HEK293T (cell line): Measurements from ENCODE around the gene HOXB4.

Experiments
- CTCF ChIA-PET: fragments of 350-600 bp; formaldehyde crosslinking; extraction: SDS; loops from one replicate; lab custom pipeline; 2021; ENCODE audit warnings: antibody characterized with exemption, inconsistent platforms; lab: Yijun Ruan, JAX
- POLR2A ChIA-PET: fragments of 350-600 bp; formaldehyde crosslinking; extraction: SDS; loops from one replicate; lab custom pipeline; 2020; ENCODE audit warnings: antibody characterized with exemption, inconsistent platforms; lab: Yijun Ruan, JAX
- DNase-seq: peaks from one replicate; pipeline ENCODE4 v3.0.0; 2012; ENCODE audit warnings: mixed read lengths; ENCODE audit errors: extremely low spot score
- ARNT ChIP-seq: fragments of 450-650 bp; IDR thresholded peaks from 2 replicates; pipeline ENCODE4 v1.6.1; 2017; ENCODE audit warnings: mild to moderate bottlenecking
- BHLHE40 ChIP-seq: fragments of 450-650 bp; IDR thresholded peaks from 2 replicates; pipeline ENCODE4 v1.6.1; 2016; ENCODE audit warnings: mild to moderate bottlenecking, moderate library complexity, borderline replicate concordance
- CTBP1 ChIP-seq: fragments of 450-650 bp; IDR thresholded peaks from 2 replicates; pipeline ENCODE4 v1.6.1; 2016; ENCODE audit warnings: borderline replicate concordance
- ELF4 ChIP-seq: fragments of 450-650 bp; IDR thresholded peaks from 2 replicates; pipeline ENCODE4 v1.6.1; 2017; ENCODE audit warnings: antibody characterized with exemption
- FOXA1 ChIP-seq: fragments of 450-650 bp; IDR thresholded peaks from 2 replicates; pipeline ENCODE4 v1.6.1; 2016; ENCODE audit warnings: mild to moderate bottlenecking
- FOXK2 ChIP-seq: fragments of 450-650 bp; IDR thresholded peaks from 2 replicates; pipeline ENCODE4 v1.6.1; 2016; ENCODE audit warnings: mild to moderate bottlenecking
- FOXM1 ChIP-seq: fragments of 450-650 bp; IDR thresholded peaks from 2 replicates; pipeline ENCODE4 v1.6.1; 2017; ENCODE audit warnings: mild to moderate bottlenecking, borderline replicate concordance
- HDGF ChIP-seq: fragments of 450-650 bp; IDR thresholded peaks from 2 replicates; pipeline ENCODE4 v1.6.1; 2017; ENCODE audit warnings: antibody characterized with exemption, borderline replicate concordance
- L3MBTL2 ChIP-seq: fragments of 450-650 bp; conservative IDR thresholded peaks from 2 replicates; pipeline ENCODE4 v1.6.1; 2016; ENCODE audit warnings: mild to moderate bottlenecking
- LEF1 ChIP-seq: fragments of 450-650 bp; IDR thresholded peaks from 2 replicates; pipeline ENCODE4 v1.6.1; 2017; ENCODE audit warnings: mild to moderate bottlenecking, borderline replicate concordance
- NFRKB ChIP-seq: fragments of 450-650 bp; IDR thresholded peaks from 2 replicates; pipeline ENCODE4 v1.6.1; 2016; ENCODE audit warnings: mild to moderate bottlenecking, moderate library complexity
- SP1 ChIP-seq: fragments of 450-650 bp; IDR thresholded peaks from 2 replicates; pipeline ENCODE4 v1.6.1; 2017
- SUZ12 ChIP-seq: fragments of 450-650 bp; IDR thresholded peaks from 2 replicates; pipeline ENCODE4 v1.6.1; 2016; ENCODE audit warnings: mild to moderate bottlenecking
- TARDBP ChIP-seq: fragments of 450-650 bp; IDR thresholded peaks from 2 replicates; pipeline ENCODE4 v1.6.1; 2016
- TF ChIP-seq, protein P1 (sequence below): fragments of 450-650 bp; IDR thresholded peaks from 2 replicates; pipeline ENCODE4 v1.6.1; 2016

HOXB4 gene

DNA sequence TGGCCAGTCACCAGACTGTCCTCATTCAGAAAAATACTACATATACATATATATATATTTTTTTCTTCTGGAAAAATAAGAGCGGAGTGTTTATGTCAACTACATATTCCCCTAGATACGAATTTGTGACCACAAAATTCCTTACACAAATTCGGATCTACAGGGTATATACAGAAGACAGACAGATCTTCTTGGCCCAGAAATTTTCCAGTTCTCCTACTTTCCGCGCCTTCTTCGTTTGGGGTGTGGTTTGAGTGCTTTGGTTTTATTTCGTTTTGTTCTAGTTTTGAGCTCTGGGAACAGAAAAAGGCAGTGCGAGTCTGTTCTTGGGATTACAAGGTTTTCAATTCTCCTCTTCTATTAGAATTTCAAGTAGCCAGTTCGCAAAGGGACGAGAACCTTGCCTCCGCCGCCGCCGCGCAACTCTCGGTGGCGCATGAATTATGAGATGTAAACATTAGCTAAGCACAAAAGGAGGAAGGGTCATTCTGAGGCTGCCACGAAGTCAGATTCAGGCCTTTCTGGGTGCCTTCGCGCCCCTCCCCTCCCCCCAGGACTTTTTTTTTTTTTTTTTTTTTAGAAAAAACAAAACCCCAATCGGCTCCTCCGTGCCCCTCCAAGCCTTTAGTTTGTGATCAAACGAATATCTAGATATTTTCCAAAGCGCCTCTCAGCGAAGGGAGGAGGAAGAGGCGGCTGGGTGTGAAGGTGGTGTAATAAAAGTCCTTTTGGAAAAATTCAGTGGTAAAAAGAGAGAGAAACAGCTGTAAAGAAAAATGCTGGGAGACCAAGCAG lies 1.8 kb upstream of the HOXB4 start:
- no peak for TF ChIP-seq BHLHE40
- TF ChIP-seq L3MBTL2, result 0 out of 2 replicates have a peak, but pooled peaks have one; percentile 29
- TF ChIP-seq FOXA1, result no peak
- TF ChIP-seq, protein P1, sequence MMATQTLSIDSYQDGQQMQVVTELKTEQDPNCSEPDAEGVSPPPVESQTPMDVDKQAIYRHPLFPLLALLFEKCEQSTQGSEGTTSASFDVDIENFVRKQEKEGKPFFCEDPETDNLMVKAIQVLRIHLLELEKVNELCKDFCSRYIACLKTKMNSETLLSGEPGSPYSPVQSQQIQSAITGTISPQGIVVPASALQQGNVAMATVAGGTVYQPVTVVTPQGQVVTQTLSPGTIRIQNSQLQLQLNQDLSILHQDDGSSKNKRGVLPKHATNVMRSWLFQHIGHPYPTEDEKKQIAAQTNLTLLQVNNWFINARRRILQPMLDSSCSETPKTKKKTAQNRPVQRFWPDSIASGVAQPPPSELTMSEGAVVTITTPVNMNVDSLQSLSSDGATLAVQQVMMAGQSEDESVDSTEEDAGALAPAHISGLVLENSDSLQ, result peak; percentile 70
- no peak for DNase-seq
- ChIA-PET CTCF (interaction anchor here (0.6 kb wide), 2 partner anchors 24 to 87 kb away, joined by 3 read pairs; no protein-coding TSS in a partner anchor), POLR2A (no interaction called here)

- DNase-seq, result no peak
- ChIA-PET CTCF (interaction anchor here (0.6 kb wide), 2 partner anchors 23 to 87 kb away, joined by 3 read pairs; no protein-coding TSS in a partner anchor), POLR2A (interaction anchor here (0.9 to 3.4 kb wide), 2 partner anchors 10 to 17 kb away, joined by 3 to 19 read pairs; partner anchors contain the start of gene HOXB3)
- TF ChIP-seq CTBP1 (no peak), NFRKB (no peak), TARDBP (no peak), SP1 (no peak)
- TF ChIP-seq, protein P1, result no peak
Observed at GRCh38 chr17:48579471-48579759, 1.3 kb upstream of the HOXB4 start.

- ChIA-PET POLR2A (interaction anchor here (0.9 to 3.4 kb wide), 2 partner anchors 10 to 16 kb away, joined by 3 to 19 read pairs; partner anchors contain the start of gene HOXB3), CTCF (interaction anchor here (0.8 kb wide), 1 partner anchor 37 kb away, joined by 4 read pairs; no protein-coding TSS in a partner anchor)
- DNase-seq, result no peak
- TF ChIP-seq TARDBP (no peak), NFRKB (no peak), HDGF (no peak), L3MBTL2 (no peak), FOXK2 (no peak), ARNT (no peak), CTBP1 (no peak), SUZ12 (no peak), BHLHE40 (no peak), FOXA1 (no peak), FOXM1 (no peak), SP1 (no peak), LEF1 (no peak)
- TF ChIP-seq, protein P1, result no peak
Observed at GRCh38 chr17:48578616-48579470, 693 bp upstream of the HOXB4 start.

DNA sequence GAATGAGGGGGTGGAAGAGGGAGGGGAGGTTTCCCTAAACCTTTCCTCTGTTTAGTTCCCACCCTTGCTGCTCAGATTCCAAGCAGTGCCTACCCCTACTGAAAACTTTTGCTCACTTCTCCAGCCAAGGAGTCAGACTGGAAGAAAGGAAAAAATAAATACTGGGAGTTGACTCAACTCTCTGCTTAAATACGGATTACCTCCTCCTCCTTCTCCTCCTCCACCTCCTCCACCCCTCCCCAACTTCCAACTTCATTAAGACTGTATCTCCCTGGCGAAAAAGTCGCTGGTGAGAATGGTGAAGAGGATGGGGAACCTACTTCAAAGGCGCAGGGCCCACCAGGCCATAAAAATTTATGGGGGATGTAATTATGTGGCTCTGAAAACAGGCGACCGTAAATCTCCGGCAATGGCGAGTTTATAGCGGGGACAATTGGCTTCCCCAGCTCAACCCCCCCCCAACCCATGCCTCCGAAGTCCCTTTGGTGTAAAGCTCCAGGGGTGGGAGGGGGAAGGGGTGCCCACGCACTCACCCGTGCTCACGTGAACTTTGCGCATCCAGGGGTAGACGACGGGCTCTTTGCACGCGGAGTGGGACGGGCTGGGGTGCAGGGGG lies 712 bp downstream of the HOXB4 start:
- ChIA-PET POLR2A (interaction anchor here (1.1 to 3.4 kb wide), 4 partner anchors 11 to 38 kb away, joined by 3 to 19 read pairs (median 4); partner anchors contain the start of genes HOXB3 and HOXB8), CTCF (interaction anchor here (1.0 kb wide), 1 partner anchor 43 kb away, joined by 4 read pairs; no protein-coding TSS in a partner anchor)
- TF ChIP-seq ELF4 (no peak), FOXM1 (peak; percentile 69; the same call in 1 of the 2 replicates), LEF1 (peak; percentile 98), ARNT (peak; percentile 85), L3MBTL2 (peak; percentile 45), HDGF (no peak), CTBP1 (peak; percentile 99)
- TF ChIP-seq, protein P1, result peak; percentile 94
- no peak for DNase-seq

GRCh38 chr17:48576479-48577309 lies 1.5 kb downstream of the HOXB4 start:
- TF ChIP-seq CTBP1 (peak; percentile 78; the same call in 1 of the 2 replicates), BHLHE40 (no peak)
- no peak for DNase-seq
- ChIA-PET POLR2A (interaction anchor here (0.6 to 3.4 kb wide), 5 partner anchors 10 to 38 kb away, joined by 3 to 19 read pairs (median 4); partner anchors contain the start of genes HOXB3 and HOXB8), CTCF (no interaction called here)
